HG03280 (cell line): Measurements from ENCODE around the gene EXOC7.

Experiments
- ATAC-seq: cut with Tn5 transposase; IDR thresholded peaks from one replicate; pipeline ENCODE4 v1.9.1; 2021; ENCODE audit warnings: mild to moderate bottlenecking, moderate library complexity; ENCODE audit not compliant: unreplicated experiment

EXOC7 gene

GRCh38 chr17:76122431-76123190 lies 19.0 kb upstream of the EXOC7 start:
- ATAC-seq, result no peak

- ATAC-seq, result no peak
Observed at GRCh38 chr17:76121932-76122430, 18.4 kb upstream of the EXOC7 start.

DNA sequence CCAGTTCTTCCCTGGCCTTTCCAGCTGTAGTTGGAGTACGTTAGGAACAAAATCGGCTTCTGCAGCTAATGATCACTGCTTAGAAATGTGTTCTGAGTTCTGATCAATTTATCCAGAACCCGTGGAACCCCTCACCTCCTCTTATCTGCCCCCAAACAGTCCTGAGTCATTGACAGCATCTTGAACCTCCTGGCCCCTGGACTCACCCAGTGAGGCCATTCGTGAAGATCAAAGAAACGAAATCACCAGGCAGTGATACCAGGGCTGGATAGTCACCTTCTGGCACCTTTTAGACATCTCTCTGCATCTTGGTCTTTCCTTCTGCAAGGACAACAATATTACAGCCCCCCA lies 17.0 kb upstream of the EXOC7 start:
- ATAC-seq, result no peak

- no peak for ATAC-seq
Observed at GRCh38 chr17:76119409-76120371, 16.1 kb upstream of the EXOC7 start.

DNA sequence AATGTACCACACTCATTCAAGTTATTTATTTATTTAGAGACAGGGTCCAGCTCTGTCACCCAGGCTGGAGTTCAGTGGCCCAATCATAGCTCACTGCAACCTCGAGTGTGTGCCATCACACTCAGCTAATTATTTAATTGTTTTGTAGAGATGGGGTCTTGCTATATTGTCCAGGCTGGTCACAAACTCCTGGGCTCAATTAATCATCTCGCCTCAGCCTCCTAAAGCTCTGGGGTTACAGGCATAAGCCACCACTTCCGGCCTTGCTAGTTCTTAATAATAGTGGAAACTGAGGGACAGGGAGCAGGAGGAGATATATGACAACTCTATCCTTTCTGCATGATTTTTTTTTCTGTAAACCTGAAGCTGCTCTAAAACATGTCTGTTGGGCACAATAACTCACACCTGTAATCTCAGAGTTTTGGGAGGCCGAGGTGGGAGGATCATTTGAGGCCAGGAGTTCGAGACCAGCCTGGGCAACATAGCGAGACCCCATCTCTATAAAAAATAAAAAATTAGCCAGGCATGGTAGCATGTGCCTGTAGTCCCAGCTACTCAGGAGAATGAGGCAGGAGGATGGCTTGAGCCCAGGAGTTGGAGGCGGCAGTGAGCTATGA lies 11.7 kb upstream of the EXOC7 start:
- no peak for ATAC-seq

- ATAC-seq, result no peak
Observed at GRCh38 chr17:76111956-76112355, 8.4 kb upstream of the EXOC7 start.

DNA sequence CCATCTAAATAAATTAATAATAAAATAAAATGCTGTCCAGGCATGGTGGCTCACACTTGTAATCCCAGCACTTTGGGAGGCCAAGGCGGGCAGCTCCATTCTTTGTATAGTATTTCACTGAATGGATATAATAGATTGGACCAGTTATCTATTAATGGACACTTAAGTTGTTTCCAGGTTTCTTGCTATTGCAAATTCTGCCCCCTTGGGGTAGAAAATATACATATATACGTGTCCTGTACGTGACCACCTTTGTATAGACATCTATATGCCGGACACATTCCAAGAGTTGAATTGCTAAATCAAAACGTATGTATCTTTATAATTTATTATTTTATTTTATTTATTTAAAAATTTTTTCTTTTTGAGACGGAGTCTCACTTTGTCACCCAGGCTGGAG lies 3.9 kb upstream of the EXOC7 start:
- no peak for ATAC-seq

- no peak for ATAC-seq
Observed at GRCh38 chr17:76106703-76107102, 3.1 kb upstream of the EXOC7 start.

DNA sequence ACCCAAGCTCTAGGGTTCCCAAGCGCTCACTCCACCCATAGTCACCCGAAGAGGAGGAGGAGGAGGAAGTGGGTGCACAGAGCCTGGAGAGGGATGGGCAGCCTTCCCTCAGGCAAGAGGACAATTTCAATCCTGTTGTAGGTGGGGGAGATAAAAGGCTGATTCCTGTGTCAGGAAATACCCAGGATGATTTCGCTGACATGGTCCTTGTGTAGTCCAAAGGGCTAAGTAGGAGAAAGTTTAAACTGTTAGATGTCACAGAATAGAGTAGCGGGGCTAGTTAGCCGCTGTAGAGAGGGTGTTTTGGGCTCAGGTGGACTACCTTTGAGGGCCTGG lies 1.3 kb upstream of the EXOC7 start:
- ATAC-seq, result no peak

- ATAC-seq, result no peak
Observed at GRCh38 chr17:76104140-76104895, 731 bp upstream of the EXOC7 start.

DNA sequence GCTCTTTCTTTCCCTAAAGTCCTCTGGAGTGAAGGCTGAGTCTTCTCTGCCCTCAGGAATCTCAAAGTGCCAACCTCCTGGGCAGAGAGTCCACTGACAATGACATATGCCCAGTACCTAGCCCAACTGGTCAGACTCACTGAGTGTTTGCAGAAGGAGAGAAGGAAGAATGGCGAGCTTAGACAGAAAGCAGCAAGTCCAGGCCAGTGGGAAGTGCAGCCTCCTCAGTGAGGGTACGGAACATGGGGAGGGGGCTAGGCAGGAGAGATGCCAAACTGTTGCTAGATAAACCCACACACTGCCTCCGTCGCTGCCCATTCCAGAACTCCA lies 678 bp downstream of the EXOC7 start:
- peak; percentile 16 for ATAC-seq

GRCh38 chr17:76097716-76098295 lies 5.8 kb downstream of the EXOC7 start:
- ATAC-seq, result no peak

DNA sequence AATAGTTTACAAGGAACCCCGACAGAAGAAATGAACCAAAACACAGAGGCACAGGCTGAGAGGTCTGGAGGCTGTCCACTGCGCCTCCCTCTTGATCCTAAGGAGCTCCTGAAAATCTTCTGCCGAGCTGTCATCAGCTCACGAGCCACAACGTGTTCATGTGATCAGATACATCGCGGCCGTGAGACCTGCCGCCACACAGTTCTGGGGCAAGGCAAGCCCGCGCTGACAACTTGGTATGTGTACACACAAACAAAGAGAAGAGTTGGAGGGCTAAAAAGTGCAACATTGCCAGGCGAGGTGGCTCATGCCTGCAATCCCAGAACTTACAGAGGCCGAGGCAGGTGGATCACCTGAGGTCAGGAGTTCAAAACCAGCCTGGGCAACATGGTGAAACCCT lies 7.6 kb downstream of the EXOC7 start:
- no peak for ATAC-seq

- ATAC-seq, result no peak
Observed at GRCh38 chr17:76094046-76094445, 9.5 kb downstream of the EXOC7 start.

DNA sequence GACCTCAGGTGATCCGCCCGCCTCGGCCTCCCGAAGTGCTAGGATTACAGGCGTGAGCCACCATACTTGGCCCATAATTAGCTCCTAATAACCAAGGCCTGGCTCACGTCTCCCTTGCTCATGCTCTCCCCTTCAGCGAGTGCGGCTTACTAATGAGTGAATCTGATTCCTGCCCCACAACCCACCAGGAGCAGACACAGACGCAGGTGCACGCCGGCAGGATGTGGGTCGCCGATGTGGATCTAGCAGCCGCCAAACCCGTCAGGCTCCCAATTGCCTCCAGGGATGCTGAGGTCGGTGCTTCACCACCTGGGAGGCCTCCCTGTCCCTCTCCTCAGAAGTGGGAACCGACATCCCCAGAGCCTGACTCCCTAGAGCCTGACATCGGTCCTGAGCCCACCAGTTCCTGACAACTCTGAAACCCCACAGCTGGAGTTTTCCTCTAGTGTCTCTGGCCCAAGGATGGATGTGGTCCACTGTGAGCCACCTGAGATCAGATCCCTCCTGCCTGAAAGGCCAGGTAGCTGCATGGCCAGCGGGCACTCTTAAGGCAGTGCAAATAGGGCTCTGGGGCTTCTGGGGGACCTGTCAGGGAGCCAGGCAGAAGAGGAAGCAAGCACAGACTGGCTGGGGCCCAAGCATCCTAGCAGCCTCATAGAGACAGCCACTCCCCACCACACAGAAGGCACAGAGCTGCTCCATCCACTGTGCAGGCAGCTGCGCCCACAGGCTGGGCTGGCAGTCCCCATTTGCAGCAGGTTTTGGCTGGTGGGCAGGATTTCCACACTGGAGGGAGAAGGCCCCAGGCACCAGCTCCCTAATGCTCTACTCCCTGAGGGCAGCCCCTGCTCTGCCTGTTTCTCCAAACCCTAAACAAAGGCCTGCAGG lies 10.8 kb downstream of the EXOC7 start:
- ATAC-seq, result no peak

DNA sequence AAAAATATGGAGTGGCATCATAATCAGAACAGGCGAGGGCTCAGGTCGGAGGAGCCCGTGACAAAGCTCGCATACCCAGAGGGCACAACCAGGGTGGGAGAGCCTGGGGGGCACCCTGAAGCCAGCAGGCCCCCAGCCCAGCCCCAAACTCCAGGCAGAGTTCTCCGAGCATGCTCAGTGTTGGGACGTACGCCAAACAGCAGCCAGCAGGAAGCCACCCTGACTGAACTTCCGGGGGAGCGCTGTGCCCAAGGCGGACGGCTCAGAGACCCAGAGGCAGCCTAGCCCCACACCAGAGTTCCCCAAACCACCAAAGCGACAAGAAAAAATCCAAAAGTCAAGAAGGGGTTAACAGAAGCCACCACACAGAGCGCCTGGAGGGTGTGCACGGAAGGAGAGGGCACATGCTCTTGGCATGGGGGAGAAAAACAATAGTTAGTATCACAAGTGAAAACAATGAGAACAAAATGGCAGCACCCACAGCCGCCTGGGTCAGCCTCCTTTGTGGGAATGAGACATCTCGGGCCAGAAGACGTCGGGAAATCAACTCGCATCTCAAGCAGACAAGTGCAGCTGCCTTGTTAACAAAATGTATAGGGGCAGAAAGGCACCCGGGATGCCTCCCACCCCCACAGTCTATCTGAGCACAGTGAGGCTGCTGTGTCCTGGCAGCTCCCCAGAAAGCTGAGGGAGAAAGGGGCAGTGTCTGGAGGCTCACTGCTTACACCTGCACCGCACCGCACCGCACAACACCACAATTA lies 11.9 kb downstream of the EXOC7 start:
- no peak for ATAC-seq

- ATAC-seq, result no peak
Observed at GRCh38 chr17:76090517-76091129, 13.0 kb downstream of the EXOC7 start.

- no peak for ATAC-seq
Observed at GRCh38 chr17:76089680-76090516, 13.7 kb downstream of the EXOC7 start.
